ENCODE results near the gene LRRC26. TPM values are rescaled to one million over a fixed set of nuclear protein-coding genes. Genes with fewer than 3 reads are reported as not detected.
A peak's percentile ranks its signal among the peaks of the same experiment; 100 is the strongest.

LRRC26 gene
- total and polyA plus RNA-seq, 2 donors, result 0.05 to 0.28 TPM

GRCh38 chr9:137141976-137142936 is 27.6 kb downstream of the LRRC26 start:
- Histone ChIP-seq H3K27me3 (ENCODE audit: control insufficient read depth in 2 of 2, insufficient read depth in 1 of 2, low read length in 1 of 2) (peaks cover 39 to 82% of the 10 kb centered on the region in 2 donors), H3K36me3 (ENCODE audit: control insufficient read depth in 2 of 2, insufficient read depth in 2 of 2, low read length in 1 of 2) (no peaks in the 10 kb centered on the region), H3K27ac (ENCODE audit: low read depth in 1 of 2, low read length in 1 of 2) (no peak overlapping the region), H3K9me3 (ENCODE audit: control insufficient read depth in 2 of 2, insufficient read depth in 1 of 2, low read length in 1 of 2) (peaks cover 1 to 12% of the 10 kb centered on the region in 2 donors), H3K4me3 (ENCODE audit: low read length in 2 of 2) (no peak overlapping the region), H3K4me1 (ENCODE audit: control insufficient read depth in 2 of 2, insufficient read depth in 2 of 2, low read length in 2 of 2) (peaks cover 30 to 31% of the 10 kb centered on the region in 2 donors)
- DNase-seq (ENCODE audit: low read depth in 6 of 9, low spot score in 9 of 9), result no peak
- WGBS, result 88% methylated on average over 24 of the region's 24 CpGs

GRCh38 chr9:137141050-137141810 is 28.6 kb downstream of the LRRC26 start:
- DNase-seq (ENCODE audit: low read depth in 6 of 9, low spot score in 9 of 9), result no peak
- Histone ChIP-seq H3K36me3 (ENCODE audit: control insufficient read depth in 2 of 2, insufficient read depth in 2 of 2, low read length in 1 of 2) (no peaks in the 10 kb centered on the region), H3K4me1 (ENCODE audit: control insufficient read depth in 2 of 2, insufficient read depth in 2 of 2, low read length in 2 of 2) (peaks cover 33 to 34% of the 10 kb centered on the region in 2 donors), H3K9me3 (ENCODE audit: control insufficient read depth in 2 of 2, insufficient read depth in 1 of 2, low read length in 1 of 2) (peaks cover 1 to 19% of the 10 kb centered on the region in 2 donors), H3K4me3 (ENCODE audit: low read length in 2 of 2) (no peak overlapping the region), H3K27ac (ENCODE audit: low read depth in 1 of 2, low read length in 1 of 2) (no peak overlapping the region), H3K27me3 (ENCODE audit: control insufficient read depth in 2 of 2, insufficient read depth in 1 of 2, low read length in 1 of 2) (peaks cover 43 to 84% of the 10 kb centered on the region in 2 donors)
- 81% methylated on average over 17 of the region's 17 CpGs for WGBS

GRCh38 chr9:137140151-137141012 is 29.5 kb downstream of the LRRC26 start:
- H3K9me3 ChIP-seq (ENCODE audit: control insufficient read depth in 2 of 2, insufficient read depth in 1 of 2, low read length in 1 of 2), result peaks cover 1 to 19% of the 10 kb centered on the region in 2 donors
- peak in 1 of 9 donors; percentile 48 for DNase-seq (ENCODE audit: low read depth in 6 of 9, low spot score in 9 of 9)
- H3K4me3 ChIP-seq (ENCODE audit: low read length in 2 of 2), result no peak overlapping the region
- peaks cover 33 to 34% of the 10 kb centered on the region in 2 donors for H3K4me1 ChIP-seq (ENCODE audit: control insufficient read depth in 2 of 2, insufficient read depth in 2 of 2, low read length in 2 of 2)
- 49% methylated on average over 26 of the region's 26 CpGs for WGBS
- H3K36me3 ChIP-seq (ENCODE audit: control insufficient read depth in 2 of 2, insufficient read depth in 2 of 2, low read length in 1 of 2), result no peaks in the 10 kb centered on the region
- H3K27me3 ChIP-seq (ENCODE audit: control insufficient read depth in 2 of 2, insufficient read depth in 1 of 2, low read length in 1 of 2), result peaks cover 46 to 85% of the 10 kb centered on the region in 2 donors
- H3K27ac ChIP-seq (ENCODE audit: low read depth in 1 of 2, low read length in 1 of 2), result no peak overlapping the region

- H3K27ac ChIP-seq (ENCODE audit: low read depth in 1 of 2, low read length in 1 of 2), result no peak overlapping the region
- WGBS, result 43% methylated on average over 37 of the region's 37 CpGs
- H3K4me1 ChIP-seq (ENCODE audit: control insufficient read depth in 2 of 2, insufficient read depth in 2 of 2, low read length in 2 of 2), result peaks cover 33 to 34% of the 10 kb centered on the region in 2 donors
- no peak overlapping the region for H3K4me3 ChIP-seq (ENCODE audit: low read length in 2 of 2)
- peaks cover 1 to 19% of the 10 kb centered on the region in 2 donors for H3K9me3 ChIP-seq (ENCODE audit: control insufficient read depth in 2 of 2, insufficient read depth in 1 of 2, low read length in 1 of 2)
- DNase-seq (ENCODE audit: low read depth in 6 of 9, low spot score in 9 of 9), result no peak
- H3K27me3 ChIP-seq (ENCODE audit: control insufficient read depth in 2 of 2, insufficient read depth in 1 of 2, low read length in 1 of 2), result peaks cover 46 to 91% of the 10 kb centered on the region in 2 donors
- H3K36me3 ChIP-seq (ENCODE audit: control insufficient read depth in 2 of 2, insufficient read depth in 2 of 2, low read length in 1 of 2), result no peaks in the 10 kb centered on the region
Measured at GRCh38 chr9:137139468-137140150, 30.2 kb downstream of the LRRC26 start.

GRCh38 chr9:137138722-137139467 is 31.0 kb downstream of the LRRC26 start, which contains the start of gene GRIN1:
GRIN1 (plus strand) TSS chr9:137139154; CDS start chr9:137139487, 333 bp downstream.
- Histone ChIP-seq H3K36me3 (ENCODE audit: control insufficient read depth in 2 of 2, insufficient read depth in 2 of 2, low read length in 1 of 2) (no peaks in the 10 kb centered on the region), H3K27ac (ENCODE audit: low read depth in 1 of 2, low read length in 1 of 2) (no peak within 1 kb of the TSS), H3K4me1 (ENCODE audit: control insufficient read depth in 2 of 2, insufficient read depth in 2 of 2, low read length in 2 of 2) (peaks cover 33 to 34% of the 10 kb centered on the region in 2 donors), H3K27me3 (ENCODE audit: control insufficient read depth in 2 of 2, insufficient read depth in 1 of 2, low read length in 1 of 2) (peaks cover 46 to 95% of the 10 kb centered on the region in 2 donors), H3K4me3 (ENCODE audit: low read length in 2 of 2) (no peak within 1 kb of the TSS), H3K9me3 (ENCODE audit: control insufficient read depth in 2 of 2, insufficient read depth in 1 of 2, low read length in 1 of 2) (peaks cover 1 to 19% of the 10 kb centered on the region in 2 donors)
- WGBS, result 8% methylated on average over 104 of the region's 104 CpGs
- peak in 3 of 9 donors; percentile 55 to 74 (median 69) for DNase-seq (ENCODE audit: low read depth in 6 of 9, low spot score in 9 of 9)

- Histone ChIP-seq H3K36me3 (ENCODE audit: control insufficient read depth in 2 of 2, insufficient read depth in 2 of 2, low read length in 1 of 2) (no peaks in the 10 kb centered on the region), H3K27me3 (ENCODE audit: control insufficient read depth in 2 of 2, insufficient read depth in 1 of 2, low read length in 1 of 2) (peaks cover 42 to 91% of the 10 kb centered on the region in 2 donors), H3K4me1 (ENCODE audit: control insufficient read depth in 2 of 2, insufficient read depth in 2 of 2, low read length in 2 of 2) (peaks cover 33 to 34% of the 10 kb centered on the region in 2 donors), H3K4me3 (ENCODE audit: low read length in 2 of 2) (no peak overlapping the region), H3K27ac (ENCODE audit: low read depth in 1 of 2, low read length in 1 of 2) (no peak overlapping the region), H3K9me3 (ENCODE audit: control insufficient read depth in 2 of 2, insufficient read depth in 1 of 2, low read length in 1 of 2) (peaks cover 1 to 19% of the 10 kb centered on the region in 2 donors)
- WGBS, result 17% methylated on average over 25 of the region's 25 CpGs
- DNase-seq (ENCODE audit: low read depth in 6 of 9, low spot score in 9 of 9), result no peak
Measured at GRCh38 chr9:137138058-137138721, 31.7 kb downstream of the LRRC26 start.

- H3K4me1 ChIP-seq (ENCODE audit: control insufficient read depth in 2 of 2, insufficient read depth in 2 of 2, low read length in 2 of 2), result peaks cover 33 to 34% of the 10 kb centered on the region in 2 donors
- peaks cover 39 to 85% of the 10 kb centered on the region in 2 donors for H3K27me3 ChIP-seq (ENCODE audit: control insufficient read depth in 2 of 2, insufficient read depth in 1 of 2, low read length in 1 of 2)
- WGBS, result 70% methylated on average over 23 of the region's 23 CpGs
- H3K27ac ChIP-seq (ENCODE audit: low read depth in 1 of 2, low read length in 1 of 2), result no peak overlapping the region
- no peak for DNase-seq (ENCODE audit: low read depth in 6 of 9, low spot score in 9 of 9)
- H3K9me3 ChIP-seq (ENCODE audit: control insufficient read depth in 2 of 2, insufficient read depth in 1 of 2, low read length in 1 of 2), result peaks cover 1 to 19% of the 10 kb centered on the region in 2 donors
- no peak overlapping the region for H3K4me3 ChIP-seq (ENCODE audit: low read length in 2 of 2)
- no peaks in the 10 kb centered on the region for H3K36me3 ChIP-seq (ENCODE audit: control insufficient read depth in 2 of 2, insufficient read depth in 2 of 2, low read length in 1 of 2)
Measured at GRCh38 chr9:137136881-137137607, 32.8 kb downstream of the LRRC26 start.

Data from thymus (tissue), 11 donors.